ENCODE data around the gene ANKMY1. TPM values are rescaled to one million over a fixed set of nuclear protein-coding genes. Genes with fewer than 3 reads are reported as not detected.

The ANKMY1 gene
- total and polyA plus RNA-seq, 2 experiments from 2014 or later: 2.3 to 8.9 TPM

- Mint-ChIP-seq H3K4me1 (peaks cover 3% of the 10 kb centered on the region; the same call in 1 of the 3 replicates), H3K9me3 (no peaks in the 10 kb centered on the region), H3K4me3 (no peak overlapping the region), H3K27ac (no peak overlapping the region), H3K27me3 (ENCODE audit: insufficient read depth, low read depth, poor library complexity) (peaks cover 8% of the 10 kb centered on the region), H3K36me3 (ENCODE audit: low read depth) (peaks cover 3% of the 10 kb centered on the region; the same call in 1 of the 3 replicates)
- Histone ChIP-seq H3K4me2 (no peak overlapping the region), H3K79me2 (replicated peaks; ENCODE audit: insufficient read depth) (no peaks in the 10 kb centered on the region), H2AFZ (no peak overlapping the region), H3K27ac (ENCODE audit: low read depth) (no peak overlapping the region), H3K4me3 (no peak overlapping the region), H3K36me3 (ENCODE audit: insufficient read depth) (no peaks in the 10 kb centered on the region), H4K20me1 (replicated peaks; ENCODE audit: insufficient read depth) (no peaks in the 10 kb centered on the region), H3K4me1 (ENCODE audit: insufficient read depth) (no peaks in the 10 kb centered on the region), H3K27me3 (ENCODE audit: insufficient read depth) (0 out of 2 replicates have a peak, but pooled peaks cover 8% of the 10 kb centered on the region), H3F3A (replicated peaks; ENCODE audit: low read depth) (no peaks in the 10 kb centered on the region), H3K9me2 (ENCODE audit: insufficient read depth) (no peaks in the 10 kb centered on the region)
- ATAC-seq (no peak), DNase-seq (ENCODE audit: low spot score) (no peak)
- TF ChIP-seq STAT1 (IDR thresholded peaks at IDR 0.05; ENCODE audit: unreplicated experiment): no peak
- no peak for TF ChIP-seq CTCF (conservative IDR thresholded peaks at IDR 0.05; ENCODE audit: low read depth in 2 of 2)
- TF ChIP-seq EZH2 (IDR thresholded peaks at IDR 0.05; ENCODE audit: low read depth, unreplicated experiment): no peak
- TF ChIP-seq POLR2AphosphoS5 (IDR thresholded peaks at IDR 0.05; ENCODE audit: low read depth): no peak
- TF ChIP-seq ETS1 (IDR thresholded peaks at IDR 0.05): no peak
- TF ChIP-seq NANOG (IDR thresholded peaks at IDR 0.05; ENCODE audit: borderline replicate concordance): no peak
- no peak for TF ChIP-seq CREB1 (CRISPR knock-in tag; IDR thresholded peaks at IDR 0.05; ENCODE audit: low read depth)
- TF ChIP-seq EZH2phosphoT487 (IDR thresholded peaks at IDR 0.05; ENCODE audit: unreplicated experiment): no peak
- TF ChIP-seq ZNF331 (CRISPR knock-in tag; IDR thresholded peaks at IDR 0.05; ENCODE audit: low read depth): no peak
- TF ChIP-seq ZNF114 (CRISPR knock-in tag; IDR thresholded peaks at IDR 0.05): no peak
- TF ChIP-seq REST (IDR thresholded peaks at IDR 0.05; ENCODE audit: unreplicated experiment): no peak
- TF ChIP-seq JUNB (IDR thresholded peaks at IDR 0.05; ENCODE audit: unreplicated experiment): no peak
- no peak for TF ChIP-seq ZNF462 (CRISPR knock-in tag; IDR thresholded peaks at IDR 0.05)
Measured at GRCh38 chr2:240467149-240467642, 90.6 kb downstream of the ANKMY1 start.
